ENCODE data around the gene KLHDC4. TPM values are rescaled to one million over a fixed set of nuclear protein-coding genes. Genes with fewer than 3 reads are reported as not detected.

KLHDC4 gene
- total RNA-seq, 1 donor from 2014 or later, result 40.4 TPM

GRCh38 chr16:87686697-87687096 is 79.1 kb downstream of the KLHDC4 start:
- Histone ChIP-seq H3K4me3 (ENCODE audit: low read depth, low read length) (no peak overlapping the region), H3K27me3 (ENCODE audit: control insufficient read depth, insufficient read depth, low read length) (peaks cover 24% of the 10 kb centered on the region)
- TF ChIP-seq CTCF (IDR thresholded peaks at IDR 0.05; ENCODE audit: insufficient read depth, low read length, poor library complexity, severe bottlenecking), result no peak

GRCh38 chr16:87685766-87686165 is 80.0 kb downstream of the KLHDC4 start:
- no peak for TF ChIP-seq CTCF (IDR thresholded peaks at IDR 0.05; ENCODE audit: insufficient read depth, low read length, poor library complexity, severe bottlenecking)
- DNase-seq (ENCODE audit: low read depth), result no peak
- Histone ChIP-seq H3K27me3 (ENCODE audit: control insufficient read depth, insufficient read depth, low read length) (peaks cover 17% of the 10 kb centered on the region), H3K4me3 (ENCODE audit: low read depth, low read length) (no peak overlapping the region), H3K36me3 (ENCODE audit: control insufficient read depth, insufficient read depth, low read length) (no peaks in the 10 kb centered on the region)

More at GRCh38 chr16:87686697-87687096, 79.1 kb downstream of the KLHDC4 start:
- no peak for DNase-seq (ENCODE audit: low read depth)
- H3K36me3 ChIP-seq (ENCODE audit: control insufficient read depth, insufficient read depth, low read length), result no peaks in the 10 kb centered on the region

GRCh38 chr16:87685405-87685755 is 80.4 kb downstream of the KLHDC4 start:
- DNase-seq (ENCODE audit: low read depth), result no peak
- H3K27me3 ChIP-seq (ENCODE audit: control insufficient read depth, insufficient read depth, low read length), result peaks cover 18% of the 10 kb centered on the region
- no peak overlapping the region for H3K4me3 ChIP-seq (ENCODE audit: low read depth, low read length)

GRCh38 chr16:87684711-87685404 is 80.9 kb downstream of the KLHDC4 start:
- DNase-seq (ENCODE audit: low read depth), result no peak
- peaks cover 19% of the 10 kb centered on the region for H3K27me3 ChIP-seq (ENCODE audit: control insufficient read depth, insufficient read depth, low read length)
- H3K4me3 ChIP-seq (ENCODE audit: low read depth, low read length), result no peak overlapping the region
- no peak for TF ChIP-seq CTCF (IDR thresholded peaks at IDR 0.05; ENCODE audit: insufficient read depth, low read length, poor library complexity, severe bottlenecking)
- H3K36me3 ChIP-seq (ENCODE audit: control insufficient read depth, insufficient read depth, low read length), result no peaks in the 10 kb centered on the region

More at GRCh38 chr16:87685405-87685755, 80.4 kb downstream of the KLHDC4 start:
- no peak for TF ChIP-seq CTCF (IDR thresholded peaks at IDR 0.05; ENCODE audit: insufficient read depth, low read length, poor library complexity, severe bottlenecking)
- H3K36me3 ChIP-seq (ENCODE audit: control insufficient read depth, insufficient read depth, low read length), result no peaks in the 10 kb centered on the region

- DNase-seq (ENCODE audit: low read depth), result no peak
- no peaks in the 10 kb centered on the region for H3K36me3 ChIP-seq (ENCODE audit: control insufficient read depth, insufficient read depth, low read length)
- H3K27me3 ChIP-seq (ENCODE audit: control insufficient read depth, insufficient read depth, low read length), result peaks cover 23% of the 10 kb centered on the region
- no peak for TF ChIP-seq CTCF (IDR thresholded peaks at IDR 0.05; ENCODE audit: insufficient read depth, low read length, poor library complexity, severe bottlenecking)
- no peak overlapping the region for H3K4me3 ChIP-seq (ENCODE audit: low read depth, low read length)
Measured at GRCh38 chr16:87684106-87684677, 81.6 kb downstream of the KLHDC4 start.
